RWPE2 (cell line): Measurements from ENCODE around the gene SOD2.
"Not testable (repeated sequence)": the region's sequence is repeated elsewhere in the genome, so short reads cannot be mapped to it uniquely, and the experiment has no call there.

Experiments used
- ATAC-seq: fragments of 200-7000 bp; cut with Tn5 transposase; 3 replicates; pipeline ENCODE4 v1.9.1; 2021; ENCODE audit warnings: low read depth
- DNase-seq: peaks from one replicate; pipeline ENCODE4 v3.0.0-alpha.2; 2020; ENCODE audit warnings: low spot score
- H3K27ac ChIP-seq: fragments of 450-650 bp; 2 replicates; pipeline ENCODE4 v1.5.1; 2017; ENCODE audit warnings: mild to moderate bottlenecking; ENCODE audit not compliant: poor library complexity, severe bottlenecking
- H3K27me3 ChIP-seq: fragments of 250-450 bp; sonication (Bioruptor Pico); 2 replicates; pipeline ENCODE4 v1.5.1; 2021; ENCODE audit warnings: mild to moderate bottlenecking, moderate library complexity; ENCODE audit not compliant: insufficient read depth, poor library complexity, severe bottlenecking
- H3K36me3 ChIP-seq: fragments of 250-450 bp; sonication (Bioruptor Pico); 2 replicates; pipeline ENCODE4 v1.5.1; 2020; ENCODE audit warnings: low read depth, mild to moderate bottlenecking, moderate library complexity
- H3K4me1 ChIP-seq: fragments of 250-450 bp; sonication (Bioruptor Pico); 2 replicates; pipeline ENCODE4 v1.5.1; 2021; ENCODE audit warnings: mild to moderate bottlenecking, moderate library complexity; ENCODE audit not compliant: insufficient read depth, poor library complexity, severe bottlenecking
- H3K4me3 ChIP-seq: fragments of 250-450 bp; sonication (Bioruptor Pico); 2 replicates; pipeline ENCODE4 v1.5.1; 2021; ENCODE audit warnings: mild to moderate bottlenecking, moderate library complexity; ENCODE audit not compliant: severe bottlenecking
- H3K9me3 ChIP-seq: fragments of 250-450 bp; sonication (Bioruptor Pico); 2 replicates; pipeline ENCODE4 v1.5.1; 2021; ENCODE audit warnings: mild to moderate bottlenecking, moderate library complexity; ENCODE audit not compliant: severe bottlenecking
- CTCF ChIP-seq: fragments of 450-650 bp; IDR thresholded peaks from one replicate; pipeline ENCODE4 v1.5.1; 2017; ENCODE audit warnings: mild to moderate bottlenecking, moderate library complexity; ENCODE audit not compliant: poor library complexity, severe bottlenecking

Gene SOD2

GRCh38 chr6:159665868-159666635 is 27.0 kb downstream of the SOD2 start:
- ATAC-seq (no peak), DNase-seq (no peak)
- Histone ChIP-seq H3K4me1 (no peaks in the 10 kb centered on the region), H3K36me3 (no peaks in the 10 kb centered on the region), H3K27ac (no peak overlapping the region), H3K9me3 (no peaks in the 10 kb centered on the region), H3K4me3 (no peak overlapping the region), H3K27me3 (no peaks in the 10 kb centered on the region)
- no peak for TF ChIP-seq CTCF

DNA sequence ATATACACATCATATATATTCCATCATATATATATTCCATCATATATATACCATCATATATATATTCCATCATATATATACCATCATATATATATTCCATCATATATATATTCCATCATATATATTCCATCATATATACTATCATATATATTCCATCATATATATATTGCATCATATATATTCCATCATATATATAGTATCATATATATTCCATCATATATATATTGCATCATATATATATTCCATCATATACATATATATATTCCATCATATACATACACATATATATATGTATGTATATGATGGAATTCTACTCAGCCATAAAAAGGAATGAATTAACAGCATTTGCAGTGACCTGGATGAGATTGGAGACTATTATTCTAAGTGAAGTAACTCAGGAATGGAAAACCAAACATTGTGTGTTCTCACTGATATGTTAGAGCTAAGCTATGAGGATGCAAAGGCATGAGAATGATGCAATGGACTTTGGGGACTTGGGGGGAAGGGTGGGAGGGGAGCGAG is 29.6 kb downstream of the SOD2 start:
- H3K4me1 ChIP-seq, H3K9me3 ChIP-seq, H3K36me3 ChIP-seq, H3K4me3 ChIP-seq, ATAC-seq, H3K27me3 ChIP-seq, H3K27ac ChIP-seq, DNase-seq: not testable (repeated sequence)

GRCh38 chr6:159661977-159662376 is 31.1 kb downstream of the SOD2 start:
- not testable (repeated sequence) for DNase-seq, ATAC-seq, H3K36me3 ChIP-seq

GRCh38 chr6:159655409-159655988 is 37.5 kb downstream of the SOD2 start:
- no peaks in the 10 kb centered on the region for H3K9me3 ChIP-seq
- H3K27me3 ChIP-seq = no peaks in the 10 kb centered on the region
- H3K36me3 ChIP-seq = no peaks in the 10 kb centered on the region
- DNase-seq (no peak), ATAC-seq (no peak)
- H3K4me1 ChIP-seq = no peaks in the 10 kb centered on the region
- TF ChIP-seq CTCF = no peak
- no peak overlapping the region for H3K4me3 ChIP-seq
- no peak overlapping the region for H3K27ac ChIP-seq

More at GRCh38 chr6:159661977-159662376, 31.1 kb downstream of the SOD2 start:
- not testable (repeated sequence) for H3K4me1 ChIP-seq, H3K27ac ChIP-seq, H3K4me3 ChIP-seq, H3K27me3 ChIP-seq, H3K9me3 ChIP-seq

GRCh38 chr6:159654483-159655098 is 38.5 kb downstream of the SOD2 start:
- Histone ChIP-seq H3K9me3 (no peaks in the 10 kb centered on the region), H3K27me3 (no peaks in the 10 kb centered on the region), H3K27ac (no peak overlapping the region), H3K36me3 (no peaks in the 10 kb centered on the region), H3K4me3 (no peak overlapping the region), H3K4me1 (no peaks in the 10 kb centered on the region)
- TF ChIP-seq CTCF = peak; percentile 77
- ATAC-seq (0 out of 3 replicates have a peak, but pooled peaks have one; percentile 27), DNase-seq (no peak)
